OCI-LY7 (cell line): ENCODE data around the gene C4BPA.

ENCODE experiments used
- EZH2phosphoT487 ChIP-seq: fragments of 200-600 bp; sonication (generic); IDR thresholded peaks from 2 replicates; pipeline ENCODE4 v1.6.1; 2018; ENCODE audit warnings: low read depth, borderline replicate concordance, mild to moderate bottlenecking, mixed run types, antibody characterized with exemption, low read length, moderate library complexity, mixed read lengths
- TF ChIP-seq, protein P1 (sequence below): fragments of 200-600 bp; sonication (generic); conservative IDR thresholded peaks from 2 replicates; pipeline ENCODE4 v1.5.1; 2014; ENCODE audit warnings: mild to moderate bottlenecking, antibody characterized with exemption, low read length, moderate library complexity, mixed read lengths

DNA sequence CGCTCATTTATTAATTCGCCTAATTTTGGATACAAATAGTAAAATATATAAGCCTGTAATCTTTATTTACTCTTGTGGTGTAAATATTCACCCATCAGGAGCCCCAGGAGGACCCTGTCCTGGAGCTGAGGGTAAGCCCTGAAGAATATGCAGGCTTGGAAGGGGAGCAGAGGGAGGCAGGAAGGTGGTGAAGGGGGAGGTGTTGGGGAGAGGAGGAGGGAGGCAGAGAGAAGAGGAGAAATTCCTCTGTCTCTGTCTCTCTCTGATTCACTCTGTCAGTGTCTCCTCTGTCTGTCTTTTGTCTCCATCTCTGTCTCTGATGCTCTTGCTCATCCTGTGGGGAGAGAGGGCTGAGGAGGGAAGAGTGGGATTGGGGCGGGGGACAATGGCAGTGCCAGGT is 18.1 kb upstream of the C4BPA start:
- TF ChIP-seq, protein P1, sequence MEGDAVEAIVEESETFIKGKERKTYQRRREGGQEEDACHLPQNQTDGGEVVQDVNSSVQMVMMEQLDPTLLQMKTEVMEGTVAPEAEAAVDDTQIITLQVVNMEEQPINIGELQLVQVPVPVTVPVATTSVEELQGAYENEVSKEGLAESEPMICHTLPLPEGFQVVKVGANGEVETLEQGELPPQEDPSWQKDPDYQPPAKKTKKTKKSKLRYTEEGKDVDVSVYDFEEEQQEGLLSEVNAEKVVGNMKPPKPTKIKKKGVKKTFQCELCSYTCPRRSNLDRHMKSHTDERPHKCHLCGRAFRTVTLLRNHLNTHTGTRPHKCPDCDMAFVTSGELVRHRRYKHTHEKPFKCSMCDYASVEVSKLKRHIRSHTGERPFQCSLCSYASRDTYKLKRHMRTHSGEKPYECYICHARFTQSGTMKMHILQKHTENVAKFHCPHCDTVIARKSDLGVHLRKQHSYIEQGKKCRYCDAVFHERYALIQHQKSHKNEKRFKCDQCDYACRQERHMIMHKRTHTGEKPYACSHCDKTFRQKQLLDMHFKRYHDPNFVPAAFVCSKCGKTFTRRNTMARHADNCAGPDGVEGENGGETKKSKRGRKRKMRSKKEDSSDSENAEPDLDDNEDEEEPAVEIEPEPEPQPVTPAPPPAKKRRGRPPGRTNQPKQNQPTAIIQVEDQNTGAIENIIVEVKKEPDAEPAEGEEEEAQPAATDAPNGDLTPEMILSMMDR, result no peak
- no peak for TF ChIP-seq EZH2phosphoT487
